WERI-Rb-1 (cell line): ENCODE data around the gene CAMTA1.

ENCODE experiments used
- DNase-seq: peaks from one replicate; pipeline ENCODE4 v3.0.0-alpha.2; 2020
- H3K27ac ChIP-seq: fragments of 250-450 bp; sonication (Bioruptor Pico); 2 replicates; pipeline ENCODE4 v1.5.1; 2020; ENCODE audit warnings: mild to moderate bottlenecking, moderate library complexity
- H3K27me3 ChIP-seq: fragments of 250-450 bp; sonication (Bioruptor Pico); 2 replicates; pipeline ENCODE4 v1.5.1; 2021; ENCODE audit warnings: mild to moderate bottlenecking, low read depth, moderate library complexity; ENCODE audit not compliant: insufficient read depth, severe bottlenecking
- H3K36me3 ChIP-seq: fragments of 250-450 bp; sonication (Bioruptor Pico); 2 replicates; pipeline ENCODE4 v1.5.1; 2020; ENCODE audit warnings: mild to moderate bottlenecking, moderate library complexity
- H3K4me3 ChIP-seq: 2 replicates; pipeline ENCODE4 v1.5.1; 2011; ENCODE audit warnings: low read depth, mild to moderate bottlenecking, control low read depth, low read length
- H3K9me3 ChIP-seq: fragments of 250-450 bp; sonication (Bioruptor Pico); 2 replicates; pipeline ENCODE4 v1.5.1; 2021; ENCODE audit warnings: mild to moderate bottlenecking, moderate library complexity; ENCODE audit not compliant: severe bottlenecking
- TF ChIP-seq, protein P1 (sequence below): IDR thresholded peaks from 2 replicates; pipeline ENCODE4 v1.5.1; 2011; ENCODE audit warnings: low read depth, mild to moderate bottlenecking, control low read depth, inconsistent platforms, low read length

CAMTA1 gene

DNA sequence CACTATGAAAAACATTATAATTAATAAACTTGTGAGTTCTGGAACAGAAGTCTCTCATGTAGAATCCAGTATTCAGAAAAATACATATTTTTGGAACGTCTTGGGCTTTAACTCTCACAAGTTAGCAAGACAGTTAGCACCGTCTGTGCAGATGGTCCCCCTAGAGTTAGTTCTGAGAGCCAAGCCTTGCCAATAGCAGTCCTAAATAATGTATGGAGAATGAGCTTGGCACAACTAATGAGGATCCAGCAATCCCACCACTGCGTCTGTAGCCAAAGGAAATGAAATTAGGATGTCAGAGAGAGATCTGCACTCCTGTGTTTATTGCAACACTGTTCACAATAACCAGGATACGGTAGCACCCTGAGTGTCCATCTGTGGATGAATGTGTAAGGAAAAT, 931.3 kb downstream of the CAMTA1 start:
- Histone ChIP-seq H3K4me3 (no peak overlapping the region), H3K36me3 (peaks cover 14% of the 10 kb centered on the region; the same call in 1 of the 2 replicates), H3K9me3 (no peaks in the 10 kb centered on the region), H3K27ac (no peak overlapping the region), H3K27me3 (no peaks in the 10 kb centered on the region)
- TF ChIP-seq, protein P1, sequence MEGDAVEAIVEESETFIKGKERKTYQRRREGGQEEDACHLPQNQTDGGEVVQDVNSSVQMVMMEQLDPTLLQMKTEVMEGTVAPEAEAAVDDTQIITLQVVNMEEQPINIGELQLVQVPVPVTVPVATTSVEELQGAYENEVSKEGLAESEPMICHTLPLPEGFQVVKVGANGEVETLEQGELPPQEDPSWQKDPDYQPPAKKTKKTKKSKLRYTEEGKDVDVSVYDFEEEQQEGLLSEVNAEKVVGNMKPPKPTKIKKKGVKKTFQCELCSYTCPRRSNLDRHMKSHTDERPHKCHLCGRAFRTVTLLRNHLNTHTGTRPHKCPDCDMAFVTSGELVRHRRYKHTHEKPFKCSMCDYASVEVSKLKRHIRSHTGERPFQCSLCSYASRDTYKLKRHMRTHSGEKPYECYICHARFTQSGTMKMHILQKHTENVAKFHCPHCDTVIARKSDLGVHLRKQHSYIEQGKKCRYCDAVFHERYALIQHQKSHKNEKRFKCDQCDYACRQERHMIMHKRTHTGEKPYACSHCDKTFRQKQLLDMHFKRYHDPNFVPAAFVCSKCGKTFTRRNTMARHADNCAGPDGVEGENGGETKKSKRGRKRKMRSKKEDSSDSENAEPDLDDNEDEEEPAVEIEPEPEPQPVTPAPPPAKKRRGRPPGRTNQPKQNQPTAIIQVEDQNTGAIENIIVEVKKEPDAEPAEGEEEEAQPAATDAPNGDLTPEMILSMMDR = no peak
- DNase-seq = no peak

DNA sequence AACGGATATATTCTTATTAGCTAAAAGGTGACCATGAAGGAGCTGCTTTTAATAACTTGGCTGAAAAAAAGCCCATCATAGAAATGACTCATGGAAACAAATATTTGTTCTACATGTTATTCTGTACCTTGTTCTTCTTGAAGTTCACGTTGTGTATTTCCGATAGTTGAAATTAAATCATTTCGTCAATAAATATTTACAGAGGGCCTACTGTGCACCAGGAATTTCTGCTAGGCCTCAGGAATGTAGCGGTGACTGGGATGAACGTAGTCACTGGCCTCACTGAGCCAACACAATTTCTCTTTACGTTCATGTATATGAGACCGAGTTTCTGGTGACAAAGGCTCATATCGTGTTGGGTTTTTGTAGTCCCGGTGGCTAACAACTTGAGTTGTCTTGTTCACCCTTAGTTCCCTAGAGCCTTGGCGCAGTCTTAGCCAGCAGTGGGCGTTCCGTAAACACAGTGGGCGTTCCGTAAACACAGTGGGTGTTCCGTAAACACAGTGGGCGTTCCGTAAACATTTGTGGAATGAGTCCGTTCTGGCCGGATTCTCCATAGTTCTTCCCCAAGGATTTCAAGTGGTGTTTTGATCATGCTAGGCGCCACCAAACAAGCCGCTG, 932.6 kb downstream of the CAMTA1 start:
- Histone ChIP-seq H3K9me3 (no peaks in the 10 kb centered on the region), H3K27me3 (no peaks in the 10 kb centered on the region), H3K36me3 (peaks cover 11% of the 10 kb centered on the region; the same call in 1 of the 2 replicates), H3K27ac (no peak overlapping the region), H3K4me3 (no peak overlapping the region)
- no peak for DNase-seq
- TF ChIP-seq, protein P1 = no peak

DNA sequence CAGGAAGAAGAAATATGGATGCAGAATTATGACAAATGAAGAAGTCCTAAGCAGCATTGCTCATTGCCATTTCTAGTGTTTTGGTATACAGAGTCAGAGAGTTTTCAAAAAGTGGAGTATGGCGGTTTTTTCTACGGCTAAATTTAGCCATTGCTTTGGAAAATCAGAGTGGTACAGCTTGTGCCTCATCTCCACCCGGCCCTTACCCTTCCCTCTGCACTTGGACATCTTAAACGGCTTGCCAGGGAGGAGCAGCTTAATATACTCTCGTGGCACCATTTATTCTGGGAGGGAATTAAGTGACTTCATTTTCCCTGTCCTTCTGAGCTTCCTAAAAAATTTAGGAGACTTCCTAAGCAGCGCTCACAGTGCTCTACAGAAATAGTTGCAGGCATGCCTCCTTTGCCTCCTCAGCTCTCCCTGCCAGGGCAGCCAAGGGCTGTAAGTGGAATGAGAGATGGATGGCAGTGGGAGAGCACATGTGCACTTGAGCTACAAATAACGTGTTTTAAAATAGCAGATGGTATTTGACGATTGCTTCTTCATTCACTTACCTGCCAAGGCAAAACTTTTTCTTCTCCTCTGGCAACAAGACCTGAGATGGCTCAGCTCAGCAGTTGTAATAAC, 934.3 kb downstream of the CAMTA1 start:
- TF ChIP-seq, protein P1 = no peak
- Histone ChIP-seq H3K27me3 (no peaks in the 10 kb centered on the region), H3K27ac (no peak overlapping the region), H3K4me3 (no peak overlapping the region), H3K9me3 (no peaks in the 10 kb centered on the region), H3K36me3 (peaks cover 3% of the 10 kb centered on the region; the same call in 1 of the 2 replicates)
- no peak for DNase-seq

DNA sequence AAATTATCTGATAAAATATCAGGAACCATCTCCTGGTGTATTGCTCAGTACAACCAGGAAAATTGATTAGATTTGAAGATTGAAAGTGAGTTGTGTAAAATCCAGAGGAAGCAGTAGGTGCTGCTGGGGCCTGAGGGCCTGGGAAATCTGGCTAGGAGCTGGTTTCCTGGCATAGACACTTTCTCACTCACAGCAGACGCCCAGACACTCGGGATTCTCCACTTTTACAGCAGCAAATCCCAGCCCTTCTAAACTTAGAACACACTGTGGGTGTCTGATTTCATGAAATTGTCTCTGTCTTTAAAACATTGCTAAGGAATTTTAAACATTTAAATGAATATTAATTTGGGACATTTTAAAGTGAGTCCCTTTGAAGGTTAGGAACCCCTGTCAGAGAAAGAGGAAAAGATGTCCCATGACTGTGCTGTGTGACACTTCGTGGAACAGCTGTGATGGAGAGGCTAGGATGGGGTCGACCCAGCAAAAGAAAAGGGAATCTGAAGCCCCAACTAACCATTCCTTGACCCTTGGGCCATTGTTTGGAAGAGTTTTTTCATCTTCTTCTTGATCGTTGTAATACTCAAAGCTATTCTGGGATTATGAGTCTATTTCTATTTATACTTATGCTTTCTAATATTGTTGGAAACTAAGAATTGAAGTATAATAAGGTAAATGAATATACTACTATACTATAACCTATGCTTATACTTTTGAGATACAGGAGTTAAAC, 936.9 kb downstream of the CAMTA1 start:
- Histone ChIP-seq H3K27me3 (no peaks in the 10 kb centered on the region), H3K36me3 (0 out of 2 replicates have a peak, but pooled peaks cover 3% of the 10 kb centered on the region), H3K27ac (no peak overlapping the region), H3K4me3 (no peak overlapping the region), H3K9me3 (no peaks in the 10 kb centered on the region)
- TF ChIP-seq, protein P1 = no peak
- DNase-seq = no peak

DNA sequence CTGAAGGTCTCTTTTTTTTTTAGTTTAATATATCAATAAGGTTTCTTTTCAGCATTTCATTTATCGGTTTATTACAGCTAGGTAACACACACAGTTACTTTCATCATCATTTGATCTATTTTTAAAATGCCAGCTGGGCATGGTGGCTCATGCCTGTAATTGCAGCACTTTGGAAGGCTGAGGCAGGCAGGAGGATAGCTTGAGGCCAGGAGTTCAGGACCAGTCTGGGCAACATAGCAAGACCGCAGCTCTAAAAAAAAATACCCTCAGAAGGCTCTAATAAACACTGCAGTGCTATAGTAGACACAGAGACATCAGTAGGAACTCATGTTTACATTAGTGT, 937.4 kb downstream of the CAMTA1 start:
- no peak for DNase-seq
- H3K4me3 ChIP-seq = no peak overlapping the region
- no peaks in the 10 kb centered on the region for H3K9me3 ChIP-seq
- no peak overlapping the region for H3K27ac ChIP-seq
- 0 out of 2 replicates have a peak, but pooled peaks cover 3% of the 10 kb centered on the region for H3K36me3 ChIP-seq
- TF ChIP-seq, protein P1 = no peak
- no peaks in the 10 kb centered on the region for H3K27me3 ChIP-seq
